DMS114 treated with DMSO at 0.1 percent for 48 hours (cell line): ENCODE results near the gene APOC3.

Experiments used
- DNase-seq: peaks from one replicate; lab custom pipeline; 2025; ENCODE audit not compliant: unreplicated experiment; lab: John Stamatoyannopoulos, UW

APOC3 gene

GRCh38 chr11:116804001-116804400 is 25.7 kb upstream of the APOC3 start:
- DNase-seq: no peak

- DNase-seq: no peak
These were observed 22.0 kb upstream of the APOC3 start for GRCh38 chr11:116807601-116808261.

DNA sequence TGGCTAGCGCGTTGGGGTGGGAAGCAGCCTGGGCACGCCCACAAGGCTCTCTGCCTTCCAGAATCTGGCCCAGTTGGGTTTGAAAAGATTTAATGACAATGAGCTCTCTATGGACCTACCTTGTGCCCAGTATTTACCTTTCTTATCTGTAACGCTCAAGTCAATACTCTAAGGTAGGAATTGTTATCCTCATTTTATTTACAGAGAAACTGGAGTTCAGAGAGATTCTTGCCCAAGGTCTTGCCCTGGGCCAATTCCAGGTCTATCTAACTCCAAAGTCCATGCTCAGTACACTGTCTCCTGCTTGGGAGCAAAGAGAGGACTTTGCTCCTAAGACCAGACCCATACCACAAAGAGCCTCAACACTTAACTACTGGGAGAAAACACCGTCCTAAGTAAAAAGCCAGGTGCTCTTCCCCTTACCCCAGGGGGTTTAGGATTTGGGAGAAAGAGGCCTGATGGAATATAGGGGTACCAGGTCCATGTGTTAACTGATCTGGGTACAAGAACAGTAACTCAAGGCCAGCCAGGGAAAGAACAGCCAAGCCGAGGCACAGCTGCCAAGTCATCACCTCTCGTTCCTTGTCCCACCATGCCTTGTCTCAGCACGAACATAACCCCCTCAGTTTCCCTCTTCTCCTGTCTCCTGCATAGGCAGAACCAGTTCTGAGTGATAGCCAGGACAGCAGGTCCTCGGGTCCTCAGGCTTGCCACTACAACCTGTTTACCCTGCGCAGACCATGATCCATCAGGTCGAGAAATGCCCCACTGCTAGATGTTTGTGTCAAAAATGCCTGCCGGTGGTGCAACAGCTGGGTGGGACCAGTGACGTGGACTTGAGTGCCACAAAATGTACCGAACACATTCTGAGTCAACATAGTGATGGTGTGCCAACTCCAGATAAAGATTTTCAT is 21.2 kb upstream of the APOC3 start:
- no peak for DNase-seq

DNA sequence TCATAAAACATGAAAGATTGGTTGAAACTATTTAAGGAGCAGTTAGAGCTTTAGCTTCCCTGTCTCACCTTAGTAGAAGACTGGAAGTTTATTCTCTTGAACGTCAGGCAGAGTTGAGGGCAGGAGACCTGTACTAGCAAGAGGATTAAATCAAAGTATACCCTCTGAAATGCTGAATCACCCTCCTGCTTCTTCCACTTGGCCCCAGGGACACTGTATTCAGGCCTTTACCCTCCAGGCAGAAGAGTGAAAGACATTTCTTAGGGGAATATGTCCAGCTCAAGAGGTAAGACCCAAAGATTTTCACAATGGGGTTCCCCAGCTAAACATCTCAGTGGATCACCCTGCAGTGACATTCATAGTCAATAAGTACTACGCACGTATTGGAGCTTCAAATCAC is 18.5 kb upstream of the APOC3 start:
- no peak for DNase-seq

- no peak for DNase-seq
These were observed 17.6 kb upstream of the APOC3 start for GRCh38 chr11:116812109-116812508.

GRCh38 chr11:116813170-116813569 is 16.5 kb upstream of the APOC3 start:
- DNase-seq: no peak

- no peak for DNase-seq
These were observed 15.8 kb upstream of the APOC3 start for GRCh38 chr11:116813781-116814471.

- no peak for DNase-seq
These were observed 15.2 kb upstream of the APOC3 start for GRCh38 chr11:116814502-116814901.

- DNase-seq: no peak
These were observed 10.7 kb upstream of the APOC3 start for GRCh38 chr11:116819049-116819448.

- DNase-seq: no peak
These were observed 8.4 kb upstream of the APOC3 start for GRCh38 chr11:116821050-116821918.

GRCh38 chr11:116822575-116822974 is 7.1 kb upstream of the APOC3 start:
- no peak for DNase-seq

DNA sequence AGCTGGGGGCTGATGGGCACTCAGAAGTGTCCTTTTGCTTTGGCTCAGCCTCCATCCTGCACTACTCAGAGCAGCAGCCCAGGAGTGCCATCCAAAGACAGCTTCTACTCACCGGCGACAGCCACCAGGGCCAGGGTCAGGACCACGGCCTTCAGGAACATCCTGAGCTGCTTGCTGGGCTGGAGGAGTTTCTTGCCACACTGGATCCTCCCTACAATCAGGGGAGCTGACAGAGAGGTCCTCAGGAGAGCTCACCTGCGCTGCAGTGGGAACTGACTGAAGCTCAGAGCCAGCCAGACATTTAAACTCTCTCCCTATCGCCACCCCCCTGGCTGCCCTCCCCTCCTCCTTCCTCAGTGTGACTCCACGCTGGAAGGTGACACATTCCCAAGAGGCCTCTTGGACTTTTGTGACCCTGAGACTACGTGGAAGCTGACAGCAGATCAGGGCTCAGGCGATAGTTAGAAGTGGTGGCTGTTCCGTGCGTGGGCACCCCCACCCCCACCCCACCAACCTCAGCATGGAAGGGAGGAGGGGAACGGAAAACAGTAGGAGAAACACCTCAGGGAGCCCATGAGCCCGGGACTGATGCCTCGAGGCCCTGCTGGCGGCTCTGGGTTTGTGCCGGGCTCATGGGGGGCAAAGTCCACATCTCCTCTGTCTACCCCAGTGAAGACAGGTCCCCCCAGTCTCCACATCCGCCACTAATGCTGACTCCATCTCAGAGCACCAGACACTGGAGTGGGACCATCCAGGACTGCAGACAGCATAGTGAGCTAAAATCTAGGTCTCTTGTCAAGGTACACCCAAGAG is 6.5 kb upstream of the APOC3 start, which contains the start of gene APOA4:
TSS of gene APOA4 (minus strand) at position 274 of the 813 bp plus-strand sequence. CDS start at position 161, 113 bp downstream.
- DNase-seq: no peak

DNA sequence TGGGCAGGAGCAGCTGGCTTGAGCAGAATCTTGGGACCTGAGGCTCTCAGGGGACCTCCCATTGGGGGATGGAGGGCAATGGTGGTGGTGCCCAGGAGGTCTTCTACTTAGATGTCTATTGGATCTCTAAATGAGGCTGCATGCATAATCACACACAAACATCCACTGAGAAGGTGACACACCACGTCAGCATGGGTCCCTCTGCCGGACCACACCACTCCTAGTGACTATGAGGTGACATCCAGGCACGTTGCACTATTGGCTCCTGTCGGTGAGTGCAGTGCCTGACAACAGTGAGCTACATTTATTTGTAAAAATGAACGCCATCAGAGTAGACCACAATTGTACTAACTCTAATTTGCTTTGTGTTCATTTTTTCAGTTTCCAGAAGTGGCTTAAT is 4.3 kb upstream of the APOC3 start:
- DNase-seq: no peak

DNA sequence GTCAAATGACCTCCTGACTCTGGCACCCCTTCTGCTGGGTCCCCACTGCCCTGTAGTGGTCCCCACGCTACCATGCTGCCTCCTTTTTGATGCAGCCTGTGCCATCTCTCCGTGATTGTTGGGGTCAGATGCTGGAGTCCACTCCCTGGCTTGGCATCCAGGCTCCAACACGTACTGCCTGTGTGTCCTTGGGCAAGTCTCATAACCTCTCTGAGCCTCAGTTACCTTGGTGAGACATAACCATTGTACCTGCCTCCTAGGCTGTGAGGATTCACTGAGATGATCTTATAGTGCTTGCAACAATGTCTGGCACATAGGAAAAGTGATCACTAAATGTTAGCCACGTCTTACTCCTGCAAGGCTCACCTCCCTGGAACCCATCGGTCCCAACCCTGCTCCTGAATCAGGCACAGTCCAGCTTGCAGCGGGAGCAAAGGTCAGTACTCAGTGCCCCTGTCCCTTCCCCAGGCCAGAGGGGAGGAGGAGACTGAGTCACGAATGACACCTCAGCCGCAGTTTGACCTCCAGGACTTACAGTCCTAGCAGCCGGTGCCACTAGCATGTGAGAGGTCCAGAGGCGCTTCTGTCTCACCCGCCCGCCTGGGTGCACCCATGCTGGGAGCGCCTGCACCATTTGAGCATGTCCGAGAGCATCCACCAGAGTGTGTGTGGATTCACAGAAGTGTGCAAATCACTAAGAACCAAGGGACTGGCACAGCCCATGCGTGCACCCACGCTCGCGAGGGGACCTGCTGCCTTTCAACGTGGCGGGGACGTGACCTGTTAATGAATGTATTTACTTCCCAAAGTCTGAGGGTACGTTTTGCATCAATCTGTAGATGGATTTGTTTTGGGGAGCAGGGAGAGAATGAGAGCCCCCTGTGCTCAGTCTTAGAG is 3.6 kb upstream of the APOC3 start:
- no peak for DNase-seq

DNA sequence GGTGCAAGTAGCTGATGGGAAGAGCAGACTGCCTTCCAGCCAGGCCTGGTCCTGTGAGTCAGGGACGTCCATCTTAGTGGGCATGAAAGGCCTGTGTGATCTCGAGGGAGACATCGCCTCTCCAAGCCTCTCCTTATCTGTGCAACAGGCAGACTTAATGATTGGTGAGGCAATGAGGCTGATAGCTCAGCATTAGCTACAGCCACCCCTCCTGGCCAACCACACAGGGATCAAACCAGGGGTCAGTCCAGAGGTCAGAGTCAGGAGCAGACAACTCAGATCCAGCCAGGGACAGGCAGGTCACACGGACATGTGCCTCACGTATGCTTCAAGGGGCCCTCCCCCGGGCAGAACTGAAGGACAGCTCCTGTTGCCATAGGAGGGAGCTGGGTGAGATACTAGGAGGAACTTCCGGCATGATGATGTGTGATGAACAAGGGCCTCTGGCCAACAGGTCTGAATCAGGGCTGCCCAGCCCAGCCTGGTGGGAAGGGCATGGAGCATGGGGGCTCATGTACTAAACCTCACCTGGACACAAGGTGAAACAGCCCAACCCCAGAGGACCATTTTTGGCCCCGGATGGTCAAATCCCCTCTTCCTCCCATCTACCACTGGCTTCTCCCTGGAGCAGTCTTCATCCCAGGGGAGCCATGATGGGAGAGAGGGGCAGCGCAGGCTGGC is 2.8 kb upstream of the APOC3 start:
- DNase-seq: no peak

DNA sequence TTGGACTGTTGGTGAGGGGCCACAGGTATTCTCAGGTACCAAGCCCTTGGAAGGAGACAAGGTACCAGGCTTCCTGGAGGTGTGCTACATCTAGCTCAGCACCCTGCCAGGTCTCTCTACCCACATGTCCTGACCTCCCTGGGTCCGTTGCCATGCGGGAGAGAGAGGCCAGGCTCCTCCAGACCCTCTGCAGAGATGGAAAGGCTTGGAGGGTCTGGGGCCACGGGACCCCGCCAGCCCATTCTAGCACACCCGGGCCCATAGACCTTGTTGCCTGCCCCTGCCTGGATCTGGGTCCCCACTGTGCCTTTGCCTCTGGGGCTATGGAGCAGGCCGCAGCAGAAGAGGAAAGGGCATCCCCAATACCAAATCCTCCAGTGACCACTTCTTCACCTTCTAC is 2.2 kb upstream of the APOC3 start:
- no peak for DNase-seq

- DNase-seq: no peak
These were observed 829 bp upstream of the APOC3 start for GRCh38 chr11:116828632-116829524.
